K562 (cell line): ENCODE data around the gene CDCA7L.

Experiments
- EZH2 ChIP-seq: IDR thresholded peaks from 2 replicates; pipeline ENCODE4 v1.6.1; 2012; ENCODE audit warnings: low read depth, mild to moderate bottlenecking, inconsistent platforms, low read length, borderline replicate concordance
- FOS ChIP-seq: IDR thresholded peaks from 3 replicates; pipeline ENCODE4 v1.6.1; 2011; ENCODE audit not compliant: insufficient read length; ENCODE audit errors: extremely low read depth
- HDAC2 ChIP-seq: fragments of 450-650 bp; IDR thresholded peaks from 2 replicates; pipeline ENCODE4 v1.6.1; 2016; ENCODE audit warnings: mild to moderate bottlenecking
- HNRNPUL1 ChIP-seq: fragments of 200-400 bp; formaldehyde crosslinking; IDR thresholded peaks from 2 replicates; pipeline ENCODE4 v1.6.1; 2017; ENCODE audit warnings: low read length
- TCF7L2 ChIP-seq: fragments of 150-350 bp; IDR thresholded peaks from 2 replicates; pipeline ENCODE4 v1.6.1; 2016; ENCODE audit warnings: low read depth, mild to moderate bottlenecking, low read length, moderate library complexity
- TEAD4 ChIP-seq, 2 experiments: sonication (generic) in 1 of 2; formaldehyde crosslinking in 1 of 2; IDR thresholded peaks; 2 replicates each; pipeline versions ENCODE4 v1.6.1 to v1.8.0; 2012 to 2022; ENCODE audit warnings: borderline replicate concordance in 1 of 2, inconsistent platforms in 1 of 2, low read length in 1 of 2, mild to moderate bottlenecking in 1 of 2, missing genetic modification reagents in 1 of 2
- TF ChIP-seq, protein P1 (sequence below): fragments of 250-450 bp; sonication (Bioruptor Pico); IDR thresholded peaks from 2 replicates; pipeline ENCODE4 v1.5.1; 2021; ENCODE audit warnings: mild to moderate bottlenecking
- TF ChIP-seq, protein P2 (sequence below): conservative IDR thresholded peaks from 2 replicates; pipeline ENCODE4 v1.6.1; 2011; ENCODE audit warnings: low read depth, mild to moderate bottlenecking, low read length; ENCODE audit not compliant: control insufficient read depth
- TF ChIP-seq, protein P3 (sequence below), 3 experiments: IDR thresholded peaks in 2 of 3; conservative IDR thresholded peaks in 1 of 3; 2 replicates each; pipeline ENCODE4 v1.5.1; 2011 to 2012; ENCODE audit warnings: low read length in 3 of 3, mild to moderate bottlenecking in 3 of 3, control low read depth in 2 of 3, improper control_type of control experiment in 1 of 3, inconsistent platforms in 1 of 3, low read depth in 1 of 3, mixed read lengths in 1 of 3, moderate library complexity in 1 of 3; ENCODE audit not compliant: insufficient read depth in 2 of 3

DNA sequence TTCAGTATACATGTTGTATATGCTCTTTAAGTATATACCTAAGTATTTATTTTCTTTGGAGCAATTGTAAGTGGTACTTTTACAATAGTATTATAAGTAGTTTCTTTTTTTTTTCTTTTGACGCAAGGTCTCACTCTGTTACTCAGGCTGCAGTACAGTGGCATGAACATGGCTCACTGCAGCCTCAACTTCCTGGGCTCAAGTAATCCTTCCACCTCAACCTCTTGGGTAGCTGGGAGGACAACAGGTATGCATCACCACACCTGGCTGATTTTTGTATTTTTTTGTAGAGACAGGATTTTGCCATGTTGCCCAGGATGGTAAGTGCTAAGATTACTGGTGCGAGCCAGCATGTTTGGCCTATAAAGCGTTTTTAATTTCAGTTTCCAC lies 13.7 kb upstream of the CDCA7L start:
- TF ChIP-seq HNRNPUL1 (no peak), TCF7L2 (no peak), TEAD4 (IDR thresholded peaks at IDR 0.05; ENCODE audit: low read length) (no peak), TEAD4 (CRISPR knock-in tag; IDR thresholded peaks at IDR 0.05; ENCODE audit: borderline replicate concordance) (no peak), FOS (no peak), HDAC2 (no peak), EZH2 (no peak)
- TF ChIP-seq, protein P1, sequence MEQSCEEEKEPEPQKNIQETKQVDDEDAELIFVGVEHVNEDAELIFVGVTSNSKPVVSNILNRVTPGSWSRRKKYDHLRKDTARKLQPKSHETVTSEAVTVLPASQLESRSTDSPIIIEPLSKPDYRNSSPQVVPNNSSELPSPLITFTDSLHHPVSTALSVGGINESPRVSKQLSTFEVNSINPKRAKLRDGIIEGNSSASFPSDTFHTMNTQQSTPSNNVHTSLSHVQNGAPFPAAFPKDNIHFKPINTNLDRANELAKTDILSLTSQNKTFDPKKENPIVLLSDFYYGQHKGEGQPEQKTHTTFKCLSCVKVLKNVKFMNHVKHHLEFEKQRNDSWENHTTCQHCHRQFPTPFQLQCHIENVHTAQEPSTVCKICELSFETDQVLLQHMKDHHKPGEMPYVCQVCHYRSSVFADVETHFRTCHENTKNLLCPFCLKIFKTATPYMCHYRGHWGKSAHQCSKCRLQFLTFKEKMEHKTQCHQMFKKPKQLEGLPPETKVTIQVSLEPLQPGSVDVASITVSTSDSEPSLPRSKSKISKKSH (CRISPR knock-in tag) = no peak
- TF ChIP-seq, protein P2, sequence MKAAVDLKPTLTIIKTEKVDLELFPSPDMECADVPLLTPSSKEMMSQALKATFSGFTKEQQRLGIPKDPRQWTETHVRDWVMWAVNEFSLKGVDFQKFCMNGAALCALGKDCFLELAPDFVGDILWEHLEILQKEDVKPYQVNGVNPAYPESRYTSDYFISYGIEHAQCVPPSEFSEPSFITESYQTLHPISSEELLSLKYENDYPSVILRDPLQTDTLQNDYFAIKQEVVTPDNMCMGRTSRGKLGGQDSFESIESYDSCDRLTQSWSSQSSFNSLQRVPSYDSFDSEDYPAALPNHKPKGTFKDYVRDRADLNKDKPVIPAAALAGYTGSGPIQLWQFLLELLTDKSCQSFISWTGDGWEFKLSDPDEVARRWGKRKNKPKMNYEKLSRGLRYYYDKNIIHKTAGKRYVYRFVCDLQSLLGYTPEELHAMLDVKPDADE = no peak
- TF ChIP-seq, protein P3, sequence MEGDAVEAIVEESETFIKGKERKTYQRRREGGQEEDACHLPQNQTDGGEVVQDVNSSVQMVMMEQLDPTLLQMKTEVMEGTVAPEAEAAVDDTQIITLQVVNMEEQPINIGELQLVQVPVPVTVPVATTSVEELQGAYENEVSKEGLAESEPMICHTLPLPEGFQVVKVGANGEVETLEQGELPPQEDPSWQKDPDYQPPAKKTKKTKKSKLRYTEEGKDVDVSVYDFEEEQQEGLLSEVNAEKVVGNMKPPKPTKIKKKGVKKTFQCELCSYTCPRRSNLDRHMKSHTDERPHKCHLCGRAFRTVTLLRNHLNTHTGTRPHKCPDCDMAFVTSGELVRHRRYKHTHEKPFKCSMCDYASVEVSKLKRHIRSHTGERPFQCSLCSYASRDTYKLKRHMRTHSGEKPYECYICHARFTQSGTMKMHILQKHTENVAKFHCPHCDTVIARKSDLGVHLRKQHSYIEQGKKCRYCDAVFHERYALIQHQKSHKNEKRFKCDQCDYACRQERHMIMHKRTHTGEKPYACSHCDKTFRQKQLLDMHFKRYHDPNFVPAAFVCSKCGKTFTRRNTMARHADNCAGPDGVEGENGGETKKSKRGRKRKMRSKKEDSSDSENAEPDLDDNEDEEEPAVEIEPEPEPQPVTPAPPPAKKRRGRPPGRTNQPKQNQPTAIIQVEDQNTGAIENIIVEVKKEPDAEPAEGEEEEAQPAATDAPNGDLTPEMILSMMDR (IDR thresholded peaks at IDR 0.05 in 2 of 3, conservative IDR thresholded peaks at IDR 0.05 in 1 of 3; ENCODE audit: insufficient read depth in 2 of 3, low read depth in 1 of 3, low read length in 3 of 3) = no peak
